K562 (cell line): ENCODE results near the gene DGLUCY. TPM values are rescaled to one million over a fixed set of nuclear protein-coding genes. Genes with fewer than 3 reads are reported as not detected.

Experiments used
- ATAC-seq: fragments of 200-7000 bp; cut with Tn5 transposase; 3 replicates; pipeline ENCODE4 v1.9.1; 2020; ENCODE audit warnings: moderate library complexity
- BruUV-seq: library from RNA; stranded (reverse); fragments of 400-500 nt; replicated peaks from 2 replicates; lab custom pipeline; 2021; lab: Mats Ljungman, UMichigan
- CTCF ChIA-PET: fragments of 300-600 bp; formaldehyde crosslinking; extraction: SDS; loops from one replicate; lab custom pipeline; 2021; ENCODE audit warnings: low intra/inter-chr PET ratio; lab: Yijun Ruan, JAX
- POLR2A ChIA-PET: fragments of 300-600, 350-650 bp; sonication (Branson Sonifier 250); formaldehyde crosslinking; extraction: SDS; loops from one replicate; lab custom pipeline; 2021; ENCODE audit warnings: antibody characterized with exemption, inconsistent platforms; lab: Yijun Ruan, JAX
- DNase-seq, 4 experiments: peaks; one replicate each; pipeline versions ENCODE4 v3.0.0 to v3.0.0-alpha.2; 2011 to 2018; ENCODE audit warnings: low spot score in 3 of 4, mixed read lengths in 3 of 4; ENCODE audit errors: extremely low read depth in 1 of 4
- FAIRE-seq: peaks from 2 replicates; lab custom pipeline; 2011; peaks lifted over from hg19 to GRCh38; lab: Jason Lieb, UNC
- H2AFZ ChIP-seq: 2 replicates; pipeline ENCODE4 v1.6.0; 2011; ENCODE audit warnings: low read depth, low read length, control low read depth, inconsistent platforms
- H3K27ac ChIP-seq: fragments of 200-600 bp; 3 replicates; pipeline ENCODE4 v1.8.0; 2011; ENCODE audit warnings: low read depth, mild to moderate bottlenecking, control low read depth, inconsistent platforms, low read length, moderate library complexity, mixed read lengths; ENCODE audit errors: extremely low read depth
- H3K27me3 ChIP-seq, 2 experiments: fragments of 300-600 bp in 1 of 2; 2 replicates in 1 of 2; 3 replicates in 1 of 2; pipeline versions ENCODE4 v1.6.0 to v1.8.0; 2011; ENCODE audit warnings: inconsistent platforms in 2 of 2, low read length in 2 of 2, mild to moderate bottlenecking in 1 of 2, mixed read lengths in 1 of 2, moderate library complexity in 1 of 2; ENCODE audit not compliant: control insufficient read depth in 2 of 2, insufficient read depth in 2 of 2
- H3K36me3 ChIP-seq: fragments of 300-600 bp; 3 replicates; pipeline ENCODE4 v1.8.0; 2011; ENCODE audit warnings: mild to moderate bottlenecking, low read length, inconsistent platforms; ENCODE audit not compliant: control insufficient read depth, insufficient read depth
- H3K4me1 ChIP-seq, 2 experiments: fragments of 200-600 bp in 1 of 2; replicated peaks in 1 of 2; 2 replicates in 1 of 2; 3 replicates in 1 of 2; pipeline versions ENCODE4 v1.5.1 to v1.8.0; 2011; ENCODE audit warnings: inconsistent platforms in 2 of 2, low read length in 2 of 2, mild to moderate bottlenecking in 1 of 2, mixed read lengths in 1 of 2, moderate library complexity in 1 of 2; ENCODE audit not compliant: control insufficient read depth in 2 of 2, insufficient read depth in 2 of 2
- H3K4me2 ChIP-seq: 2 replicates; pipeline ENCODE4 v1.6.1; 2011; ENCODE audit warnings: low read length, control low read depth, inconsistent platforms, mixed read lengths; ENCODE audit not compliant: insufficient read depth
- H3K4me3 ChIP-seq: fragments of 200-600 bp; sonication (generic), shearing (Covaris generic); 2 replicates; pipeline ENCODE4 v1.5.1; 2016; ENCODE audit warnings: control low read depth, inconsistent platforms
- H3K79me2 ChIP-seq: fragments of 200-600 bp; 3 replicates; pipeline ENCODE4 v1.8.0; 2011; ENCODE audit warnings: low read length, inconsistent platforms; ENCODE audit not compliant: control insufficient read depth, insufficient read depth
- H3K9ac ChIP-seq, 2 experiments: 2 replicates each; pipeline versions ENCODE4 v1.6.0 to v1.6.1; 2011; ENCODE audit warnings: low read depth in 2 of 2, low read length in 2 of 2, control low read depth in 1 of 2, inconsistent platforms in 1 of 2, mild to moderate bottlenecking in 1 of 2, mixed read lengths in 1 of 2; ENCODE audit not compliant: insufficient read depth in 1 of 2
- H3K9me1 ChIP-seq: one replicate; pipeline ENCODE4 v1.6.0; 2011; ENCODE audit warnings: inconsistent platforms, mild to moderate bottlenecking, low read length, moderate library complexity; ENCODE audit not compliant: control insufficient read depth, insufficient read depth
- H3K9me3 ChIP-seq: replicated peaks from 2 replicates; pipeline ENCODE4 v1.5.1; 2011; ENCODE audit warnings: low read depth, low read length, inconsistent platforms; ENCODE audit not compliant: control insufficient read depth, insufficient read depth
- H4K20me1 ChIP-seq: replicated peaks from 2 replicates; pipeline ENCODE4 v1.6.1; 2011; ENCODE audit warnings: low read length, inconsistent platforms, mixed read lengths; ENCODE audit not compliant: control insufficient read depth, insufficient read depth
- CREB1 ChIP-seq, 2 experiments: sonication (generic) in 1 of 2; formaldehyde crosslinking in 1 of 2; IDR thresholded peaks; 2 replicates each; pipeline versions ENCODE4 v1.6.1 to v1.8.0; 2012 to 2022; ENCODE audit warnings: inconsistent platforms in 1 of 2, mild to moderate bottlenecking in 1 of 2, missing genetic modification reagents in 1 of 2, moderate library complexity in 1 of 2
- ERF ChIP-seq: fragments of 450-650 bp; formaldehyde crosslinking; IDR thresholded peaks from 2 replicates; pipeline ENCODE4 v1.4.0; 2020; ENCODE audit warnings: mild to moderate bottlenecking, mixed read lengths
- MCM5 ChIP-seq: fragments of 450-650 bp; IDR thresholded peaks from 2 replicates; pipeline ENCODE4 v1.6.1; 2016; ENCODE audit warnings: low read depth
- MYC ChIP-seq, 2 experiments: fragments of 250-450 bp in 1 of 2; sonication (Bioruptor Pico) in 1 of 2; IDR thresholded peaks; 2 replicates each; pipeline versions ENCODE4 v1.5.1 to v1.6.1; 2012 to 2021; ENCODE audit warnings: low read depth in 2 of 2, borderline replicate concordance in 1 of 2, improper control_type of control experiment in 1 of 2, low read length in 1 of 2, mild to moderate bottlenecking in 1 of 2, moderate library complexity in 1 of 2
- ZSCAN32 ChIP-seq: fragments of 450-650 bp; formaldehyde crosslinking; IDR thresholded peaks from 2 replicates; pipeline ENCODE4 v1.4.0; 2020; ENCODE audit warnings: mild to moderate bottlenecking, moderate library complexity
- WGBS: fragments of 100-300 bp; shearing (Covaris generic); methylation state at CpG from one replicate; pipeline ENCODE4 v1.1.6; 2016; ENCODE audit warnings: low coverage, mixed read lengths; ENCODE audit not compliant: insufficient coverage; ENCODE audit errors: missing lambda C conversion rate; 5-methylcytosine and 5-hydroxymethylcytosine counted together
- in situ Hi-C: fragments of 300-500 bp; cut with MboI; formaldehyde crosslinking; loops from 4 replicates; pipeline ENCODE4 v1.15.0; 2018; ENCODE audit warnings: inconsistent platforms, mixed read lengths
- intact Hi-C: fragments of 100-400 bp; cut with micrococcal nuclease; formaldehyde crosslinking; loops from 2 replicates; pipeline ENCODE4 v1.14.2; 2022
- polyA plus RNA-seq, 8 experiments: library from polyadenylated mRNA; depleted of rRNA in 4 of 8; stranded (reverse) in 5 of 8; unstranded in 3 of 8; fragments of >200 nt; fragmentation: Nextera tagmentation in 2 of 8; fragmentation: Illumina TruSeq in 1 of 8; extraction: Ambion mirVana in 2 of 8; extraction: Trizol in 1 of 8; gene quantifications; 2 replicates each; pipeline versions ENCODE4 v1.2.1 to v1.2.3, GENCODE V29; 2011 to 2014; ENCODE audit warnings: inconsistent platforms in 1 of 8, missing spikeins in 1 of 8
- total RNA-seq, 7 experiments: library from RNA; depleted of rRNA in 6 of 7; stranded (reverse); fragments of >200 nt in 6 of 7; fragmentation: Illumina TruSeq in 2 of 7; extraction: Trizol in 2 of 7; gene quantifications; 2 replicates each; pipeline versions ENCODE4 v1.2.1 to v1.2.3, GENCODE V29; 2011 to 2021; ENCODE audit warnings: low replicate concordance in 1 of 7
- TF ChIP-seq, protein P1 (sequence below): sonication (generic); formaldehyde crosslinking; IDR thresholded peaks from 2 replicates; pipeline ENCODE4 v1.5.0; 2020; ENCODE audit warnings: missing genetic modification reagents

The DGLUCY gene
- total and polyA plus RNA-seq, 9 of the 15 experiments (the other 6 are each of a cell fraction or from before 2014, with no cell fraction given): 9.9 to 28.4 (median 21.0) TPM

- no peak for DNase-seq
- in situ Hi-C loops: no loop called here
- Histone ChIP-seq H3K9me1 (no peaks in the 10 kb centered on the region), H3K9me3 (no peaks in the 10 kb centered on the region), H3K4me2 (no peak overlapping the region), H3K36me3 (no peaks in the 10 kb centered on the region), H3K79me2 (no peaks in the 10 kb centered on the region), H3K9ac (no peak overlapping the region), H2AFZ (no peak overlapping the region), H3K4me3 (no peak overlapping the region), H3K27ac (no peak overlapping the region), H3K4me1 (no peaks in the 10 kb centered on the region), H3K27me3 (no peaks in the 10 kb centered on the region), H4K20me1 (no peaks in the 10 kb centered on the region)
- intact Hi-C loops: no loop called here
- TF ChIP-seq CREB1 (IDR thresholded peaks at IDR 0.05) (no peak), CREB1 (CRISPR knock-in tag; IDR thresholded peaks at IDR 0.05) (no peak), MYC (IDR thresholded peaks at IDR 0.05; ENCODE audit: low read depth, low read length) (no peak), MYC (CRISPR knock-in tag; IDR thresholded peaks at IDR 0.05; ENCODE audit: borderline replicate concordance, low read depth) (no peak), ZSCAN32 (CRISPR knock-in tag) (no peak), MCM5 (no peak), ERF (CRISPR knock-in tag) (no peak)
- TF ChIP-seq, protein P1, sequence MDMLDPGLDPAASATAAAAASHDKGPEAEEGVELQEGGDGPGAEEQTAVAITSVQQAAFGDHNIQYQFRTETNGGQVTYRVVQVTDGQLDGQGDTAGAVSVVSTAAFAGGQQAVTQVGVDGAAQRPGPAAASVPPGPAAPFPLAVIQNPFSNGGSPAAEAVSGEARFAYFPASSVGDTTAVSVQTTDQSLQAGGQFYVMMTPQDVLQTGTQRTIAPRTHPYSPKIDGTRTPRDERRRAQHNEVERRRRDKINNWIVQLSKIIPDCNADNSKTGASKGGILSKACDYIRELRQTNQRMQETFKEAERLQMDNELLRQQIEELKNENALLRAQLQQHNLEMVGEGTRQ (CRISPR knock-in tag): no peak
- 69% methylated on average over 5 of the region's 6 CpGs for WGBS
- no peak for FAIRE-seq
- no TSS peak for BruUV-seq
- POLR2A ChIA-PET: no interaction called here
- CTCF ChIA-PET: no interaction called here
- ATAC-seq: no peak
These were observed 33.8 kb upstream of the DGLUCY start for GRCh38 chr14:91080071-91080470.
